Suprapubic skin (tissue), 4 donors: Measurements from ENCODE around the gene NHLRC4. TPM values are rescaled to one million over a fixed set of nuclear protein-coding genes. Genes with fewer than 3 reads are reported as not detected.

Source experiments
- DNase-seq, 2 donors: peaks; one replicate each; pipeline ENCODE4 v3.0.0-alpha.2; 2019; ENCODE audit warnings: low spot score in 2 of 2
- H3K27ac ChIP-seq: fragments of 200-600 bp; sonication (generic); one replicate; pipeline ENCODE4 v1.5.1; 2019
- H3K27me3 ChIP-seq: fragments of 200-600 bp; sonication (generic); one replicate; pipeline ENCODE4 v1.5.1; 2019
- H3K36me3 ChIP-seq: fragments of 200-600 bp; sonication (generic); one replicate; pipeline ENCODE4 v1.5.1; 2019
- H3K4me1 ChIP-seq: fragments of 200-600 bp; sonication (generic); one replicate; pipeline ENCODE4 v1.5.1; 2019
- H3K4me3 ChIP-seq: fragments of 200-600 bp; sonication (generic); one replicate; pipeline ENCODE4 v1.5.1; 2019; ENCODE audit warnings: mild to moderate bottlenecking
- H3K9me3 ChIP-seq: fragments of 200-600 bp; sonication (generic); one replicate; pipeline ENCODE4 v1.5.1; 2019
- CTCF ChIP-seq, 2 donors: fragments of 200-600 bp in 1 of 2; fragments of 450-650 bp in 1 of 2; sonication (generic) in 1 of 2; IDR thresholded peaks; one replicate each; pipeline ENCODE4 v1.5.1; 2016 to 2019; ENCODE audit warnings: antibody characterized with exemption in 2 of 2, mild to moderate bottlenecking in 1 of 2, moderate library complexity in 1 of 2
- EP300 ChIP-seq: sonication (generic); formaldehyde crosslinking; IDR thresholded peaks from one replicate; pipeline ENCODE4 v1.6.1; 2017; ENCODE audit warnings: antibody characterized with exemption
- POLR2A ChIP-seq, 2 donors: fragments of 450-650 bp; IDR thresholded peaks; one replicate each; pipeline ENCODE4 v1.6.1; 2017; ENCODE audit warnings: antibody characterized with exemption in 2 of 2, mild to moderate bottlenecking in 2 of 2, moderate library complexity in 2 of 2
- POLR2AphosphoS5 ChIP-seq, 3 donors: sonication (generic); formaldehyde crosslinking; IDR thresholded peaks; one replicate each; pipeline ENCODE4 v1.6.1; 2017; ENCODE audit warnings: antibody characterized with exemption in 3 of 3
- WGBS: methylation state at CpG from one replicate; pipeline ENCODE4 v1.1.5; 2018; 5-methylcytosine and 5-hydroxymethylcytosine counted together
- total RNA-seq, 4 donors: library from RNA; depleted of rRNA; stranded (reverse); fragments of >200 nt; gene quantifications; one replicate each; pipeline ENCODE4 v1.1.0, GENCODE V29; 2016

The NHLRC4 gene
- total RNA-seq, 4 donors from 2014 or later = 0.29 to 0.79 (median 0.35) TPM

GRCh38 chr16:586645-587590 lies 20.1 kb downstream of the NHLRC4 start:
- H3K9me3 ChIP-seq = no peaks in the 10 kb centered on the region
- TF ChIP-seq CTCF (IDR thresholded peaks at IDR 0.05) (no peak), POLR2AphosphoS5 (IDR thresholded peaks at IDR 0.05) (no peak), POLR2A (IDR thresholded peaks at IDR 0.05) (no peak), EP300 (no peak)
- DNase-seq = no peak
- peak overlapping the region; percentile 84 for H3K4me3 ChIP-seq
- H3K4me1 ChIP-seq = peaks cover 49% of the 10 kb centered on the region
- H3K27ac ChIP-seq = peak overlapping the region; percentile 99
- 32% methylated on average over 4 of the region's 14 CpGs for WGBS
- peaks cover 3% of the 10 kb centered on the region for H3K36me3 ChIP-seq
- no peaks in the 10 kb centered on the region for H3K27me3 ChIP-seq

- H3K27me3 ChIP-seq = no peaks in the 10 kb centered on the region
- no peaks in the 10 kb centered on the region for H3K9me3 ChIP-seq
- 0% methylated on average over 3 of the region's 21 CpGs for WGBS
- no peaks in the 10 kb centered on the region for H3K36me3 ChIP-seq
- peak overlapping the region; percentile 84 for H3K4me3 ChIP-seq
- DNase-seq = no peak
- H3K4me1 ChIP-seq = peaks cover 65% of the 10 kb centered on the region
- H3K27ac ChIP-seq = peak overlapping the region; percentile 99
- TF ChIP-seq EP300 (no peak), CTCF (IDR thresholded peaks at IDR 0.05) (no peak), POLR2AphosphoS5 (IDR thresholded peaks at IDR 0.05) (no peak), POLR2A (IDR thresholded peaks at IDR 0.05) (no peak)
These were observed 21.8 kb downstream of the NHLRC4 start for GRCh38 chr16:588639-588888.

GRCh38 chr16:588889-589657 lies 22.3 kb downstream of the NHLRC4 start:
- TF ChIP-seq EP300 (no peak), POLR2A (IDR thresholded peaks at IDR 0.05) (peak; percentile 38 to 75), POLR2AphosphoS5 (IDR thresholded peaks at IDR 0.05) (peak in 2 of 3 donors; percentile 45 to 84)
- Histone ChIP-seq H3K4me3 (peak overlapping the region; percentile 84), H3K4me1 (peaks cover 65% of the 10 kb centered on the region), H3K27ac (peak overlapping the region; percentile 99), H3K36me3 (no peaks in the 10 kb centered on the region), H3K9me3 (no peaks in the 10 kb centered on the region), H3K27me3 (no peaks in the 10 kb centered on the region)
- DNase-seq = peak; percentile 99
- WGBS = 0% methylated on average over 43 of the region's 107 CpGs

GRCh38 chr16:589658-590187 lies 22.9 kb downstream of the NHLRC4 start, which contains the start of gene RAB40C:
RAB40C (plus strand) TSS chr16:590066; CDS start chr16:590292, 226 bp downstream.
- TF ChIP-seq POLR2AphosphoS5 (IDR thresholded peaks at IDR 0.05) (peak; percentile 17 to 78 (median 18)), CTCF (IDR thresholded peaks at IDR 0.05) (peak in 1 of 2 donors; percentile 21), EP300 (no peak)
- Histone ChIP-seq H3K4me3 (peak within 1 kb of the TSS; percentile 84), H3K9me3 (no peaks in the 10 kb centered on the region), H3K36me3 (no peaks in the 10 kb centered on the region), H3K4me1 (peaks cover 67% of the 10 kb centered on the region), H3K27me3 (no peaks in the 10 kb centered on the region), H3K27ac (peak within 1 kb of the TSS; percentile 99)
- under 1% methylated on average over 31 of the region's 67 CpGs for WGBS
- DNase-seq = peak; percentile 99 to 100

GRCh38 chr16:590188-590814 lies 23.5 kb downstream of the NHLRC4 start:
- Histone ChIP-seq H3K9me3 (no peaks in the 10 kb centered on the region), H3K27me3 (no peaks in the 10 kb centered on the region), H3K27ac (peak overlapping the region; percentile 91), H3K4me3 (peak overlapping the region; percentile 84), H3K4me1 (peaks cover 73% of the 10 kb centered on the region), H3K36me3 (no peaks in the 10 kb centered on the region)
- peak in 1 of 2 donors; percentile 84 for DNase-seq
- TF ChIP-seq EP300 (no peak), POLR2AphosphoS5 (IDR thresholded peaks at IDR 0.05) (no peak), CTCF (IDR thresholded peaks at IDR 0.05) (no peak), POLR2A (IDR thresholded peaks at IDR 0.05) (no peak)
- WGBS = 0% methylated on average over 10 of the region's 71 CpGs
